ENCODE measurements around the gene BCLAF1.

Gene BCLAF1

GRCh38 chr6:136265101-136265500 is 24.5 kb downstream of the BCLAF1 start:
- Histone ChIP-seq H3F3A (ENCODE audit: control insufficient read depth, insufficient read depth) (peaks cover 13% of the 10 kb centered on the region), H3K79me2 (ENCODE audit: control insufficient read depth, low read length) (peaks cover 75% of the 10 kb centered on the region), H3K4me3 (ENCODE audit: low read length) (no peak overlapping the region), H3K36me3 (ENCODE audit: control insufficient read depth, low read length) (peaks cover 100% of the 10 kb centered on the region), H3K27ac (ENCODE audit: low read depth, low read length) (no peak overlapping the region), H4K20me1 (ENCODE audit: control insufficient read depth, insufficient read depth, low read depth, low read length) (peaks cover 26% of the 10 kb centered on the region), H3K9me2 (replicated peaks; ENCODE audit: control insufficient read depth, low read length) (no peaks in the 10 kb centered on the region), H3K4me2 (ENCODE audit: low read length) (no peak overlapping the region), H3K4me1 (ENCODE audit: control insufficient read depth, low read length) (no peaks in the 10 kb centered on the region), H3K27me3 (ENCODE audit: control insufficient read depth, low read length) (no peaks in the 10 kb centered on the region), H3K9me3 (ENCODE audit: control insufficient read depth, insufficient read depth, low read length) (no peaks in the 10 kb centered on the region)
- TF ChIP-seq EZH2phosphoT487 (IDR thresholded peaks at IDR 0.05; ENCODE audit: borderline replicate concordance, low read length) (no peak), CTCF (IDR thresholded peaks at IDR 0.05; ENCODE audit: low read depth, low read length, poor library complexity, severe bottlenecking) (no peak)

- Histone ChIP-seq H3K79me2 (ENCODE audit: control insufficient read depth, low read length) (peaks cover 60% of the 10 kb centered on the region), H3K27me3 (ENCODE audit: control insufficient read depth, low read length) (no peaks in the 10 kb centered on the region), H3K9me2 (replicated peaks; ENCODE audit: control insufficient read depth, low read length) (no peaks in the 10 kb centered on the region), H3K27ac (ENCODE audit: low read depth, low read length) (no peak overlapping the region), H3F3A (ENCODE audit: control insufficient read depth, insufficient read depth) (peaks cover 22% of the 10 kb centered on the region), H4K20me1 (ENCODE audit: control insufficient read depth, insufficient read depth, low read depth, low read length) (peaks cover 31% of the 10 kb centered on the region), H3K4me2 (ENCODE audit: low read length) (no peak overlapping the region), H3K4me1 (ENCODE audit: control insufficient read depth, low read length) (no peaks in the 10 kb centered on the region), H3K36me3 (ENCODE audit: control insufficient read depth, low read length) (peaks cover 100% of the 10 kb centered on the region), H3K9me3 (ENCODE audit: control insufficient read depth, insufficient read depth, low read length) (no peaks in the 10 kb centered on the region), H3K4me3 (ENCODE audit: low read length) (no peak overlapping the region)
- TF ChIP-seq EZH2phosphoT487 (IDR thresholded peaks at IDR 0.05; ENCODE audit: borderline replicate concordance, low read length) (no peak), CTCF (IDR thresholded peaks at IDR 0.05; ENCODE audit: low read depth, low read length, poor library complexity, severe bottlenecking) (no peak)
Measured at GRCh38 chr6:136262940-136263339, 26.7 kb downstream of the BCLAF1 start.

- Histone ChIP-seq H3K27ac (ENCODE audit: low read depth, low read length) (no peak overlapping the region), H3K27me3 (ENCODE audit: control insufficient read depth, low read length) (no peaks in the 10 kb centered on the region), H3K9me2 (replicated peaks; ENCODE audit: control insufficient read depth, low read length) (no peaks in the 10 kb centered on the region), H3K36me3 (ENCODE audit: control insufficient read depth, low read length) (peaks cover 30% of the 10 kb centered on the region), H3K4me3 (ENCODE audit: low read length) (no peak overlapping the region), H3K4me2 (ENCODE audit: low read length) (no peak overlapping the region), H3K9me3 (ENCODE audit: control insufficient read depth, insufficient read depth, low read length) (no peaks in the 10 kb centered on the region), H4K20me1 (ENCODE audit: control insufficient read depth, insufficient read depth, low read depth, low read length) (peaks cover 5% of the 10 kb centered on the region; the same call in 1 of the 2 replicates), H3K79me2 (ENCODE audit: control insufficient read depth, low read length) (peaks cover 2% of the 10 kb centered on the region), H3F3A (ENCODE audit: control insufficient read depth, insufficient read depth) (peaks cover 61% of the 10 kb centered on the region), H3K4me1 (ENCODE audit: control insufficient read depth, low read length) (peaks cover 16% of the 10 kb centered on the region)
- TF ChIP-seq CTCF (IDR thresholded peaks at IDR 0.05; ENCODE audit: low read depth, low read length, poor library complexity, severe bottlenecking) (no peak), EZH2phosphoT487 (IDR thresholded peaks at IDR 0.05; ENCODE audit: borderline replicate concordance, low read length) (no peak)
Measured at GRCh38 chr6:136254851-136255466, 34.7 kb downstream of the BCLAF1 start.
